Measurements from ENCODE around the gene CORO2B. TPM values are rescaled to one million over a fixed set of nuclear protein-coding genes. Genes with fewer than 3 reads are reported as not detected.

CORO2B gene
- total RNA-seq, 2 donors from 2014 or later, result 0.07 TPM; not detected in 1

- Mint-ChIP-seq H3K9me3 (no peaks in the 10 kb centered on the region), H3K27me3 (ENCODE audit: low read depth) (peaks cover 22% of the 10 kb centered on the region), H3K36me3 (ENCODE audit: insufficient read depth in 2 of 2) (no peaks in the 10 kb centered on the region), H3K27ac (no peak overlapping the region), H3K4me3 (no peak overlapping the region), H3K4me1 (ENCODE audit: low read depth) (no peaks in the 10 kb centered on the region)
- DNase-seq (no peak), ATAC-seq (replicated peaks in 1 of 2) (no peak)
Measured at GRCh38 chr15:68630836-68631235, 52.0 kb downstream of the CORO2B start.

GRCh38 chr15:68631601-68632051, 52.8 kb downstream of the CORO2B start:
- no peaks in the 10 kb centered on the region for H3K4me1 Mint-ChIP-seq (ENCODE audit: low read depth)
- ATAC-seq (replicated peaks in 1 of 2), result no peak
- no peak for DNase-seq

GRCh38 chr15:68632101-68632500, 53.3 kb downstream of the CORO2B start:
- no peaks in the 10 kb centered on the region for H3K4me1 Mint-ChIP-seq (ENCODE audit: low read depth)

More at GRCh38 chr15:68631601-68632051, 52.8 kb downstream of the CORO2B start:
- Mint-ChIP-seq H3K4me3 (no peak overlapping the region), H3K27me3 (ENCODE audit: low read depth) (peaks cover 22% of the 10 kb centered on the region), H3K36me3 (ENCODE audit: insufficient read depth in 2 of 2) (no peaks in the 10 kb centered on the region), H3K9me3 (no peaks in the 10 kb centered on the region), H3K27ac (no peak overlapping the region)

GRCh38 chr15:68633231-68634121, 54.7 kb downstream of the CORO2B start:
- Mint-ChIP-seq H3K27me3 (ENCODE audit: low read depth) (peaks cover 16% of the 10 kb centered on the region), H3K36me3 (ENCODE audit: insufficient read depth in 2 of 2) (no peaks in the 10 kb centered on the region), H3K4me1 (ENCODE audit: low read depth) (no peaks in the 10 kb centered on the region), H3K9me3 (no peaks in the 10 kb centered on the region), H3K27ac (no peak overlapping the region), H3K4me3 (no peak overlapping the region)
- no peak for DNase-seq
- no peak for ATAC-seq (replicated peaks in 1 of 2)

More at GRCh38 chr15:68632101-68632500, 53.3 kb downstream of the CORO2B start:
- Mint-ChIP-seq H3K4me3 (no peak overlapping the region), H3K27ac (no peak overlapping the region), H3K9me3 (no peaks in the 10 kb centered on the region), H3K27me3 (ENCODE audit: low read depth) (peaks cover 19% of the 10 kb centered on the region), H3K36me3 (ENCODE audit: insufficient read depth in 2 of 2) (no peaks in the 10 kb centered on the region)
- no peak for DNase-seq
- no peak for ATAC-seq (replicated peaks in 1 of 2)

GRCh38 chr15:68634122-68634482, 55.3 kb downstream of the CORO2B start:
- Mint-ChIP-seq H3K27me3 (ENCODE audit: low read depth) (peaks cover 10% of the 10 kb centered on the region), H3K36me3 (ENCODE audit: insufficient read depth in 2 of 2) (no peaks in the 10 kb centered on the region), H3K9me3 (no peaks in the 10 kb centered on the region), H3K27ac (no peak overlapping the region), H3K4me1 (ENCODE audit: low read depth) (no peaks in the 10 kb centered on the region), H3K4me3 (no peak overlapping the region)
- ATAC-seq (replicated peaks in 1 of 2) (no peak), DNase-seq (no peak)

GRCh38 chr15:68634531-68634930, 55.7 kb downstream of the CORO2B start:
- peaks cover 5% of the 10 kb centered on the region for H3K27me3 Mint-ChIP-seq (ENCODE audit: low read depth)
- H3K4me1 Mint-ChIP-seq (ENCODE audit: low read depth), result no peaks in the 10 kb centered on the region

GRCh38 chr15:68635141-68635540, 56.3 kb downstream of the CORO2B start:
- no peak overlapping the region for H3K27ac Mint-ChIP-seq
- H3K27me3 Mint-ChIP-seq (ENCODE audit: low read depth), result no peaks in the 10 kb centered on the region
- H3K36me3 Mint-ChIP-seq (ENCODE audit: insufficient read depth in 2 of 2), result no peaks in the 10 kb centered on the region
- no peak for ATAC-seq (replicated peaks in 1 of 2)
- H3K4me1 Mint-ChIP-seq (ENCODE audit: low read depth), result no peaks in the 10 kb centered on the region
- no peak for DNase-seq
- H3K4me3 Mint-ChIP-seq, result no peak overlapping the region
- no peaks in the 10 kb centered on the region for H3K9me3 Mint-ChIP-seq

More at GRCh38 chr15:68634531-68634930, 55.7 kb downstream of the CORO2B start:
- no peaks in the 10 kb centered on the region for H3K9me3 Mint-ChIP-seq
- no peak overlapping the region for H3K27ac Mint-ChIP-seq
- no peaks in the 10 kb centered on the region for H3K36me3 Mint-ChIP-seq (ENCODE audit: insufficient read depth in 2 of 2)
- no peak overlapping the region for H3K4me3 Mint-ChIP-seq
- ATAC-seq (replicated peaks in 1 of 2) (no peak), DNase-seq (no peak)

- no peak overlapping the region for H3K27ac Mint-ChIP-seq
- H3K4me3 Mint-ChIP-seq, result no peak overlapping the region
- H3K36me3 Mint-ChIP-seq (ENCODE audit: insufficient read depth in 2 of 2), result no peaks in the 10 kb centered on the region
- no peak for DNase-seq
- H3K27me3 Mint-ChIP-seq (ENCODE audit: low read depth), result no peaks in the 10 kb centered on the region
- H3K4me1 Mint-ChIP-seq (ENCODE audit: low read depth), result no peaks in the 10 kb centered on the region
- no peak for ATAC-seq (replicated peaks in 1 of 2)
- no peaks in the 10 kb centered on the region for H3K9me3 Mint-ChIP-seq
Measured at GRCh38 chr15:68636256-68636655, 57.5 kb downstream of the CORO2B start.

- H3K27me3 Mint-ChIP-seq (ENCODE audit: low read depth), result no peaks in the 10 kb centered on the region
- ATAC-seq (replicated peaks in 1 of 2), result no peak
Measured at GRCh38 chr15:68637767-68638404, 59.1 kb downstream of the CORO2B start.

GRCh38 chr15:68638953-68639515, 60.2 kb downstream of the CORO2B start:
- no peak for ATAC-seq (replicated peaks in 1 of 2)
- H3K4me3 Mint-ChIP-seq, result no peak overlapping the region
- H3K27ac Mint-ChIP-seq, result no peak overlapping the region
- no peaks in the 10 kb centered on the region for H3K9me3 Mint-ChIP-seq
- no peaks in the 10 kb centered on the region for H3K4me1 Mint-ChIP-seq (ENCODE audit: low read depth)
- H3K27me3 Mint-ChIP-seq (ENCODE audit: low read depth), result no peaks in the 10 kb centered on the region
- DNase-seq, result no peak
- H3K36me3 Mint-ChIP-seq (ENCODE audit: insufficient read depth in 2 of 2), result no peaks in the 10 kb centered on the region

More at GRCh38 chr15:68637767-68638404, 59.1 kb downstream of the CORO2B start:
- Mint-ChIP-seq H3K9me3 (no peaks in the 10 kb centered on the region), H3K4me3 (no peak overlapping the region), H3K36me3 (ENCODE audit: insufficient read depth in 2 of 2) (no peaks in the 10 kb centered on the region), H3K4me1 (ENCODE audit: low read depth) (no peaks in the 10 kb centered on the region), H3K27ac (no peak overlapping the region)
- DNase-seq, result no peak

GRCh38 chr15:68639926-68640600, 61.3 kb downstream of the CORO2B start:
- Mint-ChIP-seq H3K27ac (no peak overlapping the region), H3K4me1 (ENCODE audit: low read depth) (no peaks in the 10 kb centered on the region), H3K4me3 (no peak overlapping the region), H3K9me3 (no peaks in the 10 kb centered on the region), H3K36me3 (ENCODE audit: insufficient read depth in 2 of 2) (no peaks in the 10 kb centered on the region), H3K27me3 (ENCODE audit: low read depth) (no peaks in the 10 kb centered on the region)
- ATAC-seq (replicated peaks in 1 of 2) (no peak), DNase-seq (no peak)

GRCh38 chr15:68640791-68641331, 62.1 kb downstream of the CORO2B start:
- H3K9me3 Mint-ChIP-seq, result no peaks in the 10 kb centered on the region
- no peaks in the 10 kb centered on the region for H3K36me3 Mint-ChIP-seq (ENCODE audit: insufficient read depth in 2 of 2)
- no peak for ATAC-seq (replicated peaks in 1 of 2)
- no peak overlapping the region for H3K27ac Mint-ChIP-seq
- no peak overlapping the region for H3K4me3 Mint-ChIP-seq
- H3K4me1 Mint-ChIP-seq (ENCODE audit: low read depth), result no peaks in the 10 kb centered on the region
- DNase-seq, result no peak
- no peaks in the 10 kb centered on the region for H3K27me3 Mint-ChIP-seq (ENCODE audit: low read depth)

All from activated T-cell treated with anti-CD3 and anti-CD28 coated beads, Interleukin-2, amount 50 U/mL, for 72 hours (primary cell).